ENCODE measurements around the gene KPNA6. TPM values are rescaled to one million over a fixed set of nuclear protein-coding genes. Genes with fewer than 3 reads are reported as not detected.

Gene KPNA6
- total RNA-seq, 1 experiment from 2014 or later: 79.9 TPM

DNA sequence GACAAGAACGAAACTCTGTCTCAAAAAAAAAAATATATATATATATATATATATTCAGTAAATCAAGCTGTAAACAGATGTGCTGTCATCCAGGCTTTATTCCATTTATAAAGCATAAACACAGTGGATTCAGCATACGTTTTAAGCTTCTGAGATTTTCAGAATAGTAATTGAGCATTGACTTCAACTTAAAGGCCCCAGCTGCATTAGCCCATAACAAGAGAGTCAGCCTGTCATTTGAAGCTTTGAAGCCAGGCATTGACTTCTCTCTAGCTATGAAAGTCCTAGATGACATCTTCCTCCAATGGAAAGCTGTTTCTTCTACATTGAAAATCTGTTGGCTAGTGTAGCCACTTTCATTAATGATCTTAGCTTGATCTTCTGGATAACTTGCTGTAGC is 6.6 kb downstream of the KPNA6 start:
- no peaks in the 10 kb centered on the region; the same call in 1 of the 2 replicates for H4K20me1 ChIP-seq (ENCODE audit: insufficient read depth)
- no peak overlapping the region for H3K4me3 ChIP-seq (replicated peaks in 1 of 2; ENCODE audit: low read depth in 1 of 2, low read length in 2 of 2)
- DNase-seq (ENCODE audit: low read depth, low spot score) (no peak), ATAC-seq (no peak)
- ChIA-PET CTCF (no interaction called here), POLR2A (no interaction called here), RAD21 (ENCODE audit: low non-redundant PET in 1 of 2, low total read pairs in 2 of 2, uncharacterized antibody in 2 of 2, unreplicated experiment in 2 of 2) (no interaction called here)
- no peak overlapping the region for H2AFZ ChIP-seq (ENCODE audit: low read depth, low read length, poor library complexity, severe bottlenecking)
- peaks cover 98% of the 10 kb centered on the region for H3K79me2 ChIP-seq (ENCODE audit: insufficient read depth, low read length)
- H3K4me2 ChIP-seq (ENCODE audit: low read length): peak overlapping the region; percentile 65
- peaks cover 28 to 52% of the 10 kb centered on the region in 2 experiments for H3K4me1 ChIP-seq (ENCODE audit: control insufficient read depth in 1 of 2, insufficient read depth in 2 of 2, low read length in 2 of 2)
- H3K9ac ChIP-seq (ENCODE audit: low read length): no peak overlapping the region
- H3K27me3 ChIP-seq (ENCODE audit: insufficient read depth, low read length): no peaks in the 10 kb centered on the region
- H3K9me3 ChIP-seq (ENCODE audit: control insufficient read depth in 1 of 2, insufficient read depth in 1 of 2, low read depth in 1 of 2, low read length in 2 of 2): no peaks in the 10 kb centered on the region
- no TSS peak for BruUV-seq (replicated peaks)
- H3K36me3 ChIP-seq (ENCODE audit: control insufficient read depth in 1 of 2, insufficient read depth in 2 of 2, low read length in 2 of 2): 0 out of 4 replicates have a peak, but pooled peaks cover 0 to 2% of the 10 kb centered on the region in 2 experiments
- H3K9me2 ChIP-seq (ENCODE audit: insufficient read depth): no peaks in the 10 kb centered on the region
- H3K27ac ChIP-seq (ENCODE audit: low read depth, low read length): no peak overlapping the region
- TF ChIP-seq, protein P1, sequence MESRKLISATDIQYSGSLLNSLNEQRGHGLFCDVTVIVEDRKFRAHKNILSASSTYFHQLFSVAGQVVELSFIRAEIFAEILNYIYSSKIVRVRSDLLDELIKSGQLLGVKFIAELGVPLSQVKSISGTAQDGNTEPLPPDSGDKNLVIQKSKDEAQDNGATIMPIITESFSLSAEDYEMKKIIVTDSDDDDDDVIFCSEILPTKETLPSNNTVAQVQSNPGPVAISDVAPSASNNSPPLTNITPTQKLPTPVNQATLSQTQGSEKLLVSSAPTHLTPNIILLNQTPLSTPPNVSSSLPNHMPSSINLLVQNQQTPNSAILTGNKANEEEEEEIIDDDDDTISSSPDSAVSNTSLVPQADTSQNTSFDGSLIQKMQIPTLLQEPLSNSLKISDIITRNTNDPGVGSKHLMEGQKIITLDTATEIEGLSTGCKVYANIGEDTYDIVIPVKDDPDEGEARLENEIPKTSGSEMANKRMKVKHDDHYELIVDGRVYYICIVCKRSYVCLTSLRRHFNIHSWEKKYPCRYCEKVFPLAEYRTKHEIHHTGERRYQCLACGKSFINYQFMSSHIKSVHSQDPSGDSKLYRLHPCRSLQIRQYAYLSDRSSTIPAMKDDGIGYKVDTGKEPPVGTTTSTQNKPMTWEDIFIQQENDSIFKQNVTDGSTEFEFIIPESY (IDR thresholded peaks at IDR 0.05; ENCODE audit: extremely low read depth, insufficient replicate concordance, low read length): no peak
- TF ChIP-seq ZNF274 (IDR thresholded peaks at IDR 0.05; ENCODE audit: low read depth, low read length) (no peak), ELF1 (IDR thresholded peaks at IDR 0.05; ENCODE audit: borderline replicate concordance, low read depth) (no peak), RAD21 (IDR thresholded peaks at IDR 0.05; ENCODE audit: low read depth) (no peak), JUND (IDR thresholded peaks at IDR 0.05) (no peak), CEBPB (IDR thresholded peaks at IDR 0.05; ENCODE audit: low read depth) (no peak), CBX3 (IDR thresholded peaks at IDR 0.05; ENCODE audit: low read depth) (no peak), SRF (IDR thresholded peaks at IDR 0.05; ENCODE audit: low read depth) (no peak), POLR2A (IDR thresholded peaks at IDR 0.05; ENCODE audit: borderline replicate concordance, extremely low read depth, insufficient read depth, insufficient read length) (no peak), EGR1 (IDR thresholded peaks at IDR 0.05; ENCODE audit: low read depth) (no peak), FOSL1 (IDR thresholded peaks at IDR 0.05; ENCODE audit: low read depth) (no peak), SP1 (IDR thresholded peaks at IDR 0.05; ENCODE audit: low read depth) (no peak), SIN3A (IDR thresholded peaks at IDR 0.05; ENCODE audit: low read depth) (no peak), POLR2AphosphoS5 (IDR thresholded peaks at IDR 0.05; ENCODE audit: low read depth, low read length) (no peak), ZFX (IDR thresholded peaks at IDR 0.05) (no peak)
- TF ChIP-seq, protein P2, sequence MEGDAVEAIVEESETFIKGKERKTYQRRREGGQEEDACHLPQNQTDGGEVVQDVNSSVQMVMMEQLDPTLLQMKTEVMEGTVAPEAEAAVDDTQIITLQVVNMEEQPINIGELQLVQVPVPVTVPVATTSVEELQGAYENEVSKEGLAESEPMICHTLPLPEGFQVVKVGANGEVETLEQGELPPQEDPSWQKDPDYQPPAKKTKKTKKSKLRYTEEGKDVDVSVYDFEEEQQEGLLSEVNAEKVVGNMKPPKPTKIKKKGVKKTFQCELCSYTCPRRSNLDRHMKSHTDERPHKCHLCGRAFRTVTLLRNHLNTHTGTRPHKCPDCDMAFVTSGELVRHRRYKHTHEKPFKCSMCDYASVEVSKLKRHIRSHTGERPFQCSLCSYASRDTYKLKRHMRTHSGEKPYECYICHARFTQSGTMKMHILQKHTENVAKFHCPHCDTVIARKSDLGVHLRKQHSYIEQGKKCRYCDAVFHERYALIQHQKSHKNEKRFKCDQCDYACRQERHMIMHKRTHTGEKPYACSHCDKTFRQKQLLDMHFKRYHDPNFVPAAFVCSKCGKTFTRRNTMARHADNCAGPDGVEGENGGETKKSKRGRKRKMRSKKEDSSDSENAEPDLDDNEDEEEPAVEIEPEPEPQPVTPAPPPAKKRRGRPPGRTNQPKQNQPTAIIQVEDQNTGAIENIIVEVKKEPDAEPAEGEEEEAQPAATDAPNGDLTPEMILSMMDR (IDR thresholded peaks at IDR 0.05 in 2 of 3, conservative IDR thresholded peaks at IDR 0.05 in 1 of 3; ENCODE audit: borderline replicate concordance in 1 of 3, insufficient read depth in 1 of 3, low read depth in 2 of 3, low read length in 2 of 3): no peak
- TF ChIP-seq, protein P3, sequence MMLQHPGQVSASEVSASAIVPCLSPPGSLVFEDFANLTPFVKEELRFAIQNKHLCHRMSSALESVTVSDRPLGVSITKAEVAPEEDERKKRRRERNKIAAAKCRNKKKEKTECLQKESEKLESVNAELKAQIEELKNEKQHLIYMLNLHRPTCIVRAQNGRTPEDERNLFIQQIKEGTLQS (IDR thresholded peaks at IDR 0.05): no peak
- TF ChIP-seq, protein P4, sequence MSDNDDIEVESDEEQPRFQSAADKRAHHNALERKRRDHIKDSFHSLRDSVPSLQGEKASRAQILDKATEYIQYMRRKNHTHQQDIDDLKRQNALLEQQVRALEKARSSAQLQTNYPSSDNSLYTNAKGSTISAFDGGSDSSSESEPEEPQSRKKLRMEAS (IDR thresholded peaks at IDR 0.05): no peak
- TF ChIP-seq, protein P5, sequence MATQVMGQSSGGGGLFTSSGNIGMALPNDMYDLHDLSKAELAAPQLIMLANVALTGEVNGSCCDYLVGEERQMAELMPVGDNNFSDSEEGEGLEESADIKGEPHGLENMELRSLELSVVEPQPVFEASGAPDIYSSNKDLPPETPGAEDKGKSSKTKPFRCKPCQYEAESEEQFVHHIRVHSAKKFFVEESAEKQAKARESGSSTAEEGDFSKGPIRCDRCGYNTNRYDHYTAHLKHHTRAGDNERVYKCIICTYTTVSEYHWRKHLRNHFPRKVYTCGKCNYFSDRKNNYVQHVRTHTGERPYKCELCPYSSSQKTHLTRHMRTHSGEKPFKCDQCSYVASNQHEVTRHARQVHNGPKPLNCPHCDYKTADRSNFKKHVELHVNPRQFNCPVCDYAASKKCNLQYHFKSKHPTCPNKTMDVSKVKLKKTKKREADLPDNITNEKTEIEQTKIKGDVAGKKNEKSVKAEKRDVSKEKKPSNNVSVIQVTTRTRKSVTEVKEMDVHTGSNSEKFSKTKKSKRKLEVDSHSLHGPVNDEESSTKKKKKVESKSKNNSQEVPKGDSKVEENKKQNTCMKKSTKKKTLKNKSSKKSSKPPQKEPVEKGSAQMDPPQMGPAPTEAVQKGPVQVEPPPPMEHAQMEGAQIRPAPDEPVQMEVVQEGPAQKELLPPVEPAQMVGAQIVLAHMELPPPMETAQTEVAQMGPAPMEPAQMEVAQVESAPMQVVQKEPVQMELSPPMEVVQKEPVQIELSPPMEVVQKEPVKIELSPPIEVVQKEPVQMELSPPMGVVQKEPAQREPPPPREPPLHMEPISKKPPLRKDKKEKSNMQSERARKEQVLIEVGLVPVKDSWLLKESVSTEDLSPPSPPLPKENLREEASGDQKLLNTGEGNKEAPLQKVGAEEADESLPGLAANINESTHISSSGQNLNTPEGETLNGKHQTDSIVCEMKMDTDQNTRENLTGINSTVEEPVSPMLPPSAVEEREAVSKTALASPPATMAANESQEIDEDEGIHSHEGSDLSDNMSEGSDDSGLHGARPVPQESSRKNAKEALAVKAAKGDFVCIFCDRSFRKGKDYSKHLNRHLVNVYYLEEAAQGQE (IDR thresholded peaks at IDR 0.05; ENCODE audit: low read depth): no peak
- intact Hi-C loops (cut with micrococcal nuclease): loop anchor here (5.0 kb wide), 1 partner anchor 63 kb away; the partner anchor contains the start of gene TXLNA
